ENCODE results near the gene ALDH5A1. TPM values are rescaled to one million over a fixed set of nuclear protein-coding genes. Genes with fewer than 3 reads are reported as not detected.
"Not testable (repeated sequence)": the region's sequence is repeated elsewhere in the genome, so short reads cannot be mapped to it uniquely, and the experiment has no call there.

ALDH5A1 gene
- total RNA-seq, 1 donor from 2014 or later: 7.7 TPM

DNA sequence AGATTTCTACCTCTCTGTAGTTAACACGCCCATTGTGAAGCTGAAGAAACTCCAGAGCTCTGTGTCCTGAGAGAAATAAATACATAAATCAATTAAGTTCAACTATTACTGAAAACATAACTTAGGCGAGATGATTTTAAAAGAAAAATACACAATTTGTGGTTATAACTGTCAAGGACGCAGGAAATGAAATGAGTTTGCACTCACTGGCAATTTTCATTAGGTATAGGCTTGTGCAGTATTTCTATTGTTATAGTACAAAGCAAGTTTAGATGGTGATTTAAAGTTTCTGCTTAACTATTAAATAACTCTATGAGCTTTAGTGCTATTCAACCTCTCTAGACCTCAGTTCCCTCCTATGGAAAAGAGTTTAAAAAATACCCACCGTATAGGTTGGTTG lies 8.7 kb upstream of the ALDH5A1 start:
- no peak for DNase-seq

DNA sequence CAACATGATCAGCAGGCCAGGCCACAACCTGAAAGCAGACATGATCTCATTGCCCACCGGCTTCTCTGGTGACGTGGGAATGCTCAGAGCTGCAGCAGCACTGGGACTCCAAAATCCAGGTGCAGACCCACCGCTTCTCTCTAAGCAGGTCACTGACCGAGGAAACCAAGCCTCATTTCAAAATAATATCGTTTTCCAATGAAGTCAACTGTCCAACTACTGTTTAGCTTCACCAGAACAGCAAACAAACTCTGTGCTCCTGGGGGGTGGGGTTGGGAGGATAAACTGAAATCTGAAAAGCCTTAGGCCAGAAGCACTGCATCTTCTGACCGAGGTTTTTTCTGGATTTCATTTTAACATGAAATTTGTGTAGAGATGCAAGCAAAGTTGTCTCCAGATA lies 5.3 kb upstream of the ALDH5A1 start, which contains the start of gene GPLD1:
Gene GPLD1 (minus strand): TSS at position 109 of the 400 bp plus-strand sequence. CDS start 67 bp downstream, at position 42.
- no peak for DNase-seq

DNA sequence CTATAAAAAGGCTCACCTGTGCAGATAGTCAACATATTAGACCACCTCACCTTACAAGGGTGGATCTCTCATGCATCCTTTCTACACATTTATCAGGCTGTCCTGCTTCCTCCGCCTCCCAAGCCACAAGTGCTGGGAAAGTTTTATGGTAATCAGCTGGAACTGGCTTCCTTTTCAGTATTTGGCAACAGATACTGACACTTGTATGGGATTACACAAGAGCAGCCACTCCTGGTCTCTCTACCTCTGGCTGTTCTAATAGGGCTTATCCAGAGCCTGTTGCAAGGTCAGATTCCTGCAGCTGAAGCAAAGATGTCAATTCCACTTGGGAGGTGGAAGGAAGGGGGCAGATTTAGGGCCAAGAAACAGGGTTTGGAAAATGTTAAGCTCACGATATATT lies 4.9 kb upstream of the ALDH5A1 start:
- DNase-seq: no peak

- DNase-seq: no peak
These were observed 3.8 kb upstream of the ALDH5A1 start for GRCh38 chr6:24490948-24491347.

GRCh38 chr6:24492475-24492874 lies 2.3 kb upstream of the ALDH5A1 start:
- no peak for DNase-seq

- no peak for DNase-seq
These were observed 586 bp upstream of the ALDH5A1 start for GRCh38 chr6:24493945-24494820.

- no peak for DNase-seq
These were observed 2.6 kb downstream of the ALDH5A1 start for GRCh38 chr6:24497254-24497970.

DNA sequence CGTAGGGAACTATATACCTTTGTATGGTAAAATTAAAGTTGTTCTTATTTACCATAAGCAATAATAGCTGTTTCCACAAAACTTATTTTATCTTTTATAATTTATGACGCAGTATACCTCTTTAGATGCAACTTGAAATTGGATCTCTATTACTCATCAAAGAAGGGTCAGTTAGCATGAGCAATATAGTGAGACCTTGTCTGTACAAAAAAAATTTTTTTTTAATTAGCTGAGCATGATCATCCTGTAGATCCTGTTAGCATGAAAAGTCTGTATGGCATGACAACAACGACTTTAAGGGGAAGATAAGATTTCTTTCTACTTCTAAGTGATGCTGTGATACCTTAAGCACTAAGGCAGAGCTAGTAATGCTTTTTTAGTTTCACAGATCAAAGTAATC lies 5.9 kb downstream of the ALDH5A1 start:
- DNase-seq: no peak

GRCh38 chr6:24501374-24501773 lies 6.6 kb downstream of the ALDH5A1 start:
- DNase-seq: no peak

DNA sequence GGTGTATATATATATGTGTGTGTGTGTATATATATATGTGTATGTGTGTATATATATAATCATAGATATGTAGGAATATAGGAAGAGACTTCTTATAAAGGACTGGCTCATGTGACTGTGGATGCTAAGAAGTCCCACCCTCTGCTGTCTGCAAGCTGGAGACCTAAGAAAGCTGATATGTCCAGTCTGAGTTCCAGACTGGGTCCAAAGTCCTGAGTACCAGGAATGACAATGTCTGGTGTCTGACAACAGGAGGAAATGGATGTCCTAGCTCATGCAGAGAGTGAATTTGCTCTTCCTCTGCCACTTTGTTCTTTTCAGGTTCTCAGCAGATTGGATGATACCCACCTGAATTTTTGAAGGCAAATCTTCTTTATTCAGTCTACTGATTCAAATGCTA lies 7.1 kb downstream of the ALDH5A1 start:
- no peak for DNase-seq

DNA sequence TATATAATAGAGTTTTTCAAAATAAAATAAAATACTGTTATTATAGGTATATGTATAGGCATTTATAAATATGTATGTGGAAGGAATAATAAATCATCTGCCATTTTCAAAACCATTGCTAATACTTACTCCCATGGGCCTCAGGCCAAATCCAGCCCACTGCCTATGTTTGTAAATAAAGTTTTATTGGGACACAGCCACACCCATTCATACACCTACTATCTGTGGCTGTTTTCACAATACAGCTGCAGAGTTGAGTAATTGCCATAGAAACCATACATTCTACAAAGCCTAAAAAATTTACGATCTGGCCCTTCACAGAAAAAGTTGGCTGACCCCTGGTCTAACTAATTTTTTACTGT lies 9.5 kb downstream of the ALDH5A1 start:
- DNase-seq: no peak

DNA sequence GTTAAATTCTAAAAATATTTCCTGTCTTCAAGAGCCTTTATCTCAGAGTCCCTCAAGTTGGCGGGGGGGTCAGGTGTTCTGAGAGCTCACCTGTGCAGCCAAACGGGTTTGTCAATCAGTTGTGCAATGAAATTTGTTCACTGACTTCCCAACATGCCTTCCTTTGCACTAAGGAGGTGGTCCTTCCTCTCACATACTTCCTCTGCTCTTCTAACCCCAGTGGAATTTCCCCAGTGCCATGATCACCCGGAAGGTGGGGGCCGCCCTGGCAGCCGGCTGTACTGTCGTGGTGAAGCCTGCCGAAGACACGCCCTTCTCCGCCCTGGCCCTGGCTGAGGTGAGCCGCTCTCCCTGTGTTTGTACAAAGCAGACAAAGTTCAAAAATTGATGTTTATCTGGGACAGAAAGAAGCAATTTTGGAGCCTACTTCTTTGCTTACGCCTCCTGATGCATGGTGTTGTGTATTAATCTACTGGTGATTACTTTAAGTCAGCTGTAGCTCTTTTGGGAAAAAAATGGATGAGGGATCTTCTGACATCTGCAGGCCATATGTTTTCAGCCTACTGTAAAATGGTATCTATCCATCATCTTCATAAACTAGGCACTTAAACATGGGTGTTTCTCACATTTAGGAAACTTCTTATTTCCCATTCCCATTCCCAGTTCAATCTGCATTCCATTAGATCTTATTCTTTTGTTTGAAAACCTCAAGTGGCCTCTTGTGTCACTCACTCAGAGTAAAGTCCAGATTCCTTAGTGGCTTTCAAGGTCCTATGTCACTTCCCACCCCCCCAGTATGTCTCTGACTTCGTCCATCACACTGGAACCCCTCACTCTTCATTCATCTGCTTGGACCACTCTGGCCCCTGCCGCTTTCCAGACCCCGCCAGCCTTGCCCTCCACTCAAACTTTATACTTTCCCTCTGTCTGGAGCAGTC lies 10.1 kb downstream of the ALDH5A1 start:
- peak; percentile 78 for DNase-seq

DNA sequence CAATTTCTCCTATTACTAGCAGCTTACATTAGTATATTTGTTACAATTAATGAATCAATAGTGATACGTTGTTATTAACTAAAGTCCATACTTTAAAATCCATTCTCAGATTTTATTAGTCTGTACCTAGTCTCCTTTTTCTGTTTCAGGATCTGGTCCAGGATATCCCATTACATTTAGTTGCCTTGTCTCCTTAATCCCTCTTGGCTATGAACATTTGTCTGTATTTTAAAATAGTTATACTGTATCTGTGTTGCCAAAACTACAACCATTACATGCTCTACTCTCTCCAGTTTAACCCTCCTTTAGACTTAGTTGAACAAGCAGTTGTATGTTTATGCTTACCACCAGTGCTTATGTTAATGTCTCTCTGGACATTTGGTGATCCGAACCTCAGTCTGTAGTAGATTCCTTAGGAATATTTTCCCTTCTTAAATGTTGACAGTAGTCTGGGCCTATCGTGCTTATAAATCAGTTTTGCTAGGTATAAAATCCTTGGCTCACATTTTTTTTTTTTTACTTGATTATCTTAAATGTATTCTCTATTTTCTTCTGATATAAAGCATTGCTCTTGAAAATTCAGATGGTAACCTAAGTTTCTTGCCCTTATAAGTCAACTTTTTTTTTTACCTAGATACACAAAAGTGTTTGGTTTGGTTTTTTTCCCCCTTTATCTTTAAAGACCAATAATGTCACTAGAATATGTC lies 12.2 kb downstream of the ALDH5A1 start:
- no peak for DNase-seq

GRCh38 chr6:24511976-24512375 lies 17.2 kb downstream of the ALDH5A1 start:
- DNase-seq: not testable (repeated sequence)

DNA sequence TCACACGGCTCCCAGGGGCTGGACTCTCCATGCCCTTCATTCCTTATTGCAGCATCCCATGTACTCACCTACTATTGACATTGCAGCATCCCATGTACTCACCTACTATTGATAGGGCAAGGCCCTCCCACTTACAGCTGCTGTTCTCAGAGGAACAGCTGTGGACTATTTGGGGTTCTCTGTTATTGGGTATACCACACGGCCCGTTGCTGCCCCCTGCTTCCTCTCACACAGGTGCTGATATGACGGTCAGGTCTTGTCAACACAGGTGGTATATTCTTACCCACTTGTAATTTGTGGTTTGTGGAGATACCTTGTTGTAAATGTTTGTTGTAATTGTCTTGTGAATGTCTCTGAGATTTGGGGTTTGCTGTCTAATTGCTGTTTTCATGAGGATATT lies 18.8 kb downstream of the ALDH5A1 start:
- DNase-seq: no peak

DNA sequence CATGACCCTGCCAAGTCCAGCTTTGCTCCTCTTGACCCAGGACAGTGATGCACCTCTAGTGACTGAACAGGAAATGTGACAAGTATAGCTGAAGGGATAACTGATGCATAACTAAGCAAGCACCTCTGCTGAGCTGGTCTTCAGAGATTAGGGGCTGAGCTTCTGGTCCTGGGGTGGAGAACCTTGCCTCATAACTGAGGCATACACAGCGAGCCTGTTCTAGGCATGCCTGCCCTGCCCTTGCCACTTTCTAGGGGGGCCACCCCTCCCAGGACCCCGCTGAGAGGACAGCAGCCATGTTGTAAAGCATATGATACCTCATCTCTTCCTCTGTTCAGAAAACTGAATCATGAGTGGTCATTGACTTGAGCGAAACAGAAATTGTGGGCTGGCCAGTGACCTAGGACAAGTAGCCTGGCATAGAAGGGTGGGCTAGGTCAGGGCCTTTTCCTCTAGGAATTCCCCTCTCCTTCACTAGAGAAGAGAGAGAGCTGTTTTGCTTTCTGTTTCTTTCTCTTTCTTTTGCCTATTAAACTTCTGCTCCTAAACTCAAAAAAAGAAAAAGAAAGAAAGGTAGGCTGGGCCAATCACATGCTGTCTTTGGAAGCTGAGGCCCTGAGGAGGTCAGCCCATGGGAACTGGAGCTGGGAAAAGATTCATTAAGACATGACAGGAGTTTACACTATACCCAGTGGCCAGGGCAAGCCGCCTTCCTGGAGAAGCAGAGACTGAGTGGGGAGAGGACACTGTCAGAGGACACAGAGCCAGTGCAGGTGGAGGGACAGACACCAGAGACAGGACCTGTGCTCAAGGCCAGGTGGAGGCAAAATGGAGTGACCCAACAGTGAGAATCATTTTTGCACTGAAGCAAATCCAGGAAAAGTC lies 23.1 kb downstream of the ALDH5A1 start:
- no peak for DNase-seq

GRCh38 chr6:24520929-24521546 lies 26.3 kb downstream of the ALDH5A1 start:
- DNase-seq: no peak

DNA sequence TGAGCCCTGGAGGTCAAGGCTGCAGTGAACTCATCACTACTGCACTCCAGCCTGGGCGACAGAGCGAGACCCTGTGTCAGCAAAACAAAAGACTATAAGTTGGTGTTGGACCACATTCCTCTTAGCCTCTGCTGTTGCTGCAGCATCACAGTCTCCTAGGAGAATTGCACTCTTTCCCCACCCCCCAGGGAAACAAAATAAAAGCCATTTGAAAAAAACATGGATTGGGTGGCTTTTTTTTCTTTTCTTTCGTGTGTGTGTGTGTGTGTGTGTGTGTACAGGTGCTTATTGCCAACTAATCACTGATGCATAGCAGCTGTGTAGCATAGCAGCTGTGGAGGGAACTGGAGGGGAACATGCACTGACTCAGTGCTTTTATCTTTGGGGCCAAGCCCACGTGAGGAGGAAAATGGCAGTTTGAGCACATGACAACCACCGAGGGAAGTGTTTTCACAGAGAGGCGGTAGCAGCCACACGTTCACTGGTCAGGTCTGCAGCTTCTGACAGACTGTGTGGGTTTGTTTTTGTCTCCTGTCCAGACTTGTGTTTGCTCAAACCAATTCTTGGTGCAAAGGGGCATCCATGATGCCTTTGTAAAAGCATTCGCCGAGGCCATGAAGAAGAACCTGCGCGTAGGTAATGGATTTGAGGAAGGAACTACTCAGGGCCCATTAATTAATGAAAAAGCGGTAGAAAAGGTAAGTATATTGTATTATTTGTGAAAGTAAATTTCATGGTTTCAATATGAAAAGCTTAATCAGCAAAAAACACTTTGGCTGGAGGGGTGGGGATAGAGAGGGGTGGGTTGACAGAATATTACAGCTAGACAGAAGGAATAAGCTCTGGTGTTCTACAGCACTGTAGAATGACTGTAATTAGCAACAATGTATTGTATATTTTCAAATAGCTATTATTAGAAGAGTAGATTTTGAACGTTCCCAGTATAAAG lies 27.7 kb downstream of the ALDH5A1 start:
- DNase-seq: no peak

- DNase-seq: no peak
These were observed 29.6 kb downstream of the ALDH5A1 start for GRCh38 chr6:24524329-24524728.
